ENCODE measurements around the gene TMEM140. TPM values are rescaled to one million over a fixed set of nuclear protein-coding genes. Genes with fewer than 3 reads are reported as not detected.

Gene TMEM140
- total and polyA plus RNA-seq, 9 of the 15 experiments (the other 6 are each of a cell fraction or from before 2014, with no cell fraction given): 0.03 to 0.82 (median 0.23) TPM

DNA sequence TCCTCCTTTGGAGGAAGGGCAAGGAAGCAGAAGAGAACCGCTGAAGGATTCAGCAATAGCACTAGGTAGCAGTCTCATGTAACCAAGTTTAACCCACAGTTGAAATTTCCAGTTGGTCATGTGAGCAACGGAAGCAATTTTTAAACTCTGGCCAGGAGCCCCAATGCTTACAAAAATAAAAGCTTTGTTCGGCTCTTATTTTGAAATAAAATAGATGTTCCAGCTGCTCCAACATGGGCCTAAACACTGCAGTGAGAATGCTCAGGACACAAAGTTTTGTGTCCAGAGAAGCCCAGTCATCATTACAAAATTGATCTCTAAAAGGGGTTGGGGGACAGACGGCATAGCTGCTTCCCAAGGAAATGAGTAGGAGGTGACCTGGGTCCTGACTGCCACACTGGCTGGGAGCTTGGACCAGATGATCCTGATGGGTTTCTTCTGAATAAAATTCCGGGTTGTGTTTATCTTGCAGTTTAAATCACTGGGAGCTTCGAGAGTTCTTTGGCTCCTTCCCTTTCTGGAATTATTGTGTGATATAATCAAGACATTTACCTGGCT, 452 bp upstream of the TMEM140 start (continued):
- TF ChIP-seq, protein P1, sequence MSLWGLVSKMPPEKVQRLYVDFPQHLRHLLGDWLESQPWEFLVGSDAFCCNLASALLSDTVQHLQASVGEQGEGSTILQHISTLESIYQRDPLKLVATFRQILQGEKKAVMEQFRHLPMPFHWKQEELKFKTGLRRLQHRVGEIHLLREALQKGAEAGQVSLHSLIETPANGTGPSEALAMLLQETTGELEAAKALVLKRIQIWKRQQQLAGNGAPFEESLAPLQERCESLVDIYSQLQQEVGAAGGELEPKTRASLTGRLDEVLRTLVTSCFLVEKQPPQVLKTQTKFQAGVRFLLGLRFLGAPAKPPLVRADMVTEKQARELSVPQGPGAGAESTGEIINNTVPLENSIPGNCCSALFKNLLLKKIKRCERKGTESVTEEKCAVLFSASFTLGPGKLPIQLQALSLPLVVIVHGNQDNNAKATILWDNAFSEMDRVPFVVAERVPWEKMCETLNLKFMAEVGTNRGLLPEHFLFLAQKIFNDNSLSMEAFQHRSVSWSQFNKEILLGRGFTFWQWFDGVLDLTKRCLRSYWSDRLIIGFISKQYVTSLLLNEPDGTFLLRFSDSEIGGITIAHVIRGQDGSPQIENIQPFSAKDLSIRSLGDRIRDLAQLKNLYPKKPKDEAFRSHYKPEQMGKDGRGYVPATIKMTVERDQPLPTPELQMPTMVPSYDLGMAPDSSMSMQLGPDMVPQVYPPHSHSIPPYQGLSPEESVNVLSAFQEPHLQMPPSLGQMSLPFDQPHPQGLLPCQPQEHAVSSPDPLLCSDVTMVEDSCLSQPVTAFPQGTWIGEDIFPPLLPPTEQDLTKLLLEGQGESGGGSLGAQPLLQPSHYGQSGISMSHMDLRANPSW (CRISPR knock-in tag; IDR thresholded peaks at IDR 0.05): no peak
- TF ChIP-seq, protein P2, sequence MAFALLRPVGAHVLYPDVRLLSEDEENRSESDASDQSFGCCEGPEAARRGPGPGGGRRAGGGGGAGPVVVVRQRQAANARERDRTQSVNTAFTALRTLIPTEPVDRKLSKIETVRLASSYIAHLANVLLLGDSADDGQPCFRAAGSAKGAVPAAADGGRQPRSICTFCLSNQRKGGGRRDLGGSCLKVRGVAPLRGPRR (CRISPR knock-in tag; IDR thresholded peaks at IDR 0.05): no peak
- TF ChIP-seq, protein P3, sequence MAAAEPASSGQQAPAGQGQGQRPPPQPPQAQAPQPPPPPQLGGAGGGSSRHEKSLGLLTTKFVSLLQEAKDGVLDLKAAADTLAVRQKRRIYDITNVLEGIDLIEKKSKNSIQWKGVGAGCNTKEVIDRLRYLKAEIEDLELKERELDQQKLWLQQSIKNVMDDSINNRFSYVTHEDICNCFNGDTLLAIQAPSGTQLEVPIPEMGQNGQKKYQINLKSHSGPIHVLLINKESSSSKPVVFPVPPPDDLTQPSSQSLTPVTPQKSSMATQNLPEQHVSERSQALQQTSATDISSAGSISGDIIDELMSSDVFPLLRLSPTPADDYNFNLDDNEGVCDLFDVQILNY (CRISPR knock-in tag; IDR thresholded peaks at IDR 0.05): no peak
- TF ChIP-seq SRSF7 (optimal IDR thresholded peaks at IDR 0.05; ENCODE audit: low read depth, low read length) (no peak), RHOXF2B (CRISPR knock-in tag; conservative IDR thresholded peaks at IDR 0.05) (no peak), HEY1 (CRISPR knock-in tag; IDR thresholded peaks at IDR 0.05; ENCODE audit: borderline replicate concordance) (no peak), CREBBP (IDR thresholded peaks at IDR 0.05; ENCODE audit: low read depth, low read length) (no peak), NRF1 (conservative IDR thresholded peaks at IDR 0.05 in 1 of 2, IDR thresholded peaks at IDR 0.05 in 1 of 2) (0 out of 4 replicates have a peak, but pooled peaks of 1 of the 2 experiments have one; percentile 11), ZBED1 (IDR thresholded peaks at IDR 0.05) (no peak), ZNF696 (CRISPR knock-in tag; conservative IDR thresholded peaks at IDR 0.05) (no peak), NCOA6 (IDR thresholded peaks at IDR 0.05) (no peak), ZNF79 (CRISPR knock-in tag; IDR thresholded peaks at IDR 0.05; ENCODE audit: low read depth) (no peak), ZNF165 (CRISPR knock-in tag; IDR thresholded peaks at IDR 0.05; ENCODE audit: borderline replicate concordance) (no peak), JUNB (CRISPR knock-in tag; conservative IDR thresholded peaks at IDR 0.05) (no peak), CTBP1 (IDR thresholded peaks at IDR 0.05; ENCODE audit: borderline replicate concordance) (no peak)
- TF ChIP-seq, protein P4, sequence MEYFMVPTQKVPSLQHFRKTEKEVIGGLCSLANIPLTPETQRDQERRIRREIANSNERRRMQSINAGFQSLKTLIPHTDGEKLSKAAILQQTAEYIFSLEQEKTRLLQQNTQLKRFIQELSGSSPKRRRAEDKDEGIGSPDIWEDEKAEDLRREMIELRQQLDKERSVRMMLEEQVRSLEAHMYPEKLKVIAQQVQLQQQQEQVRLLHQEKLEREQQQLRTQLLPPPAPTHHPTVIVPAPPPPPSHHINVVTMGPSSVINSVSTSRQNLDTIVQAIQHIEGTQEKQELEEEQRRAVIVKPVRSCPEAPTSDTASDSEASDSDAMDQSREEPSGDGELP (CRISPR knock-in tag; IDR thresholded peaks at IDR 0.05; ENCODE audit: borderline replicate concordance): no peak
- TF ChIP-seq, protein P5, sequence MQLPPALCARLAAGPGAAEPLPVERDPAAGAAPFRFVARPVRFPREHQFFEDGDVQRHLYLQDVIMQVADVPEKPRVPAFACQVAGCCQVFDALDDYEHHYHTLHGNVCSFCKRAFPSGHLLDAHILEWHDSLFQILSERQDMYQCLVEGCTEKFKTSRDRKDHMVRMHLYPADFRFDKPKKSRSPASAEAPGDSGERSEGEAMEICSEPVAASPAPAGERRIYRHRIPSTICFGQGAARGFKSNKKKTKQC (CRISPR knock-in tag; IDR thresholded peaks at IDR 0.05): no peak
- TF ChIP-seq, protein P6, sequence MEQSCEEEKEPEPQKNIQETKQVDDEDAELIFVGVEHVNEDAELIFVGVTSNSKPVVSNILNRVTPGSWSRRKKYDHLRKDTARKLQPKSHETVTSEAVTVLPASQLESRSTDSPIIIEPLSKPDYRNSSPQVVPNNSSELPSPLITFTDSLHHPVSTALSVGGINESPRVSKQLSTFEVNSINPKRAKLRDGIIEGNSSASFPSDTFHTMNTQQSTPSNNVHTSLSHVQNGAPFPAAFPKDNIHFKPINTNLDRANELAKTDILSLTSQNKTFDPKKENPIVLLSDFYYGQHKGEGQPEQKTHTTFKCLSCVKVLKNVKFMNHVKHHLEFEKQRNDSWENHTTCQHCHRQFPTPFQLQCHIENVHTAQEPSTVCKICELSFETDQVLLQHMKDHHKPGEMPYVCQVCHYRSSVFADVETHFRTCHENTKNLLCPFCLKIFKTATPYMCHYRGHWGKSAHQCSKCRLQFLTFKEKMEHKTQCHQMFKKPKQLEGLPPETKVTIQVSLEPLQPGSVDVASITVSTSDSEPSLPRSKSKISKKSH (CRISPR knock-in tag; IDR thresholded peaks at IDR 0.05): no peak

Measured in K562 (cell line).